NCI-H2029 (cell line): ENCODE results near the gene RMND5B.
"Not testable (repeated sequence)": the region's sequence is repeated elsewhere in the genome, so short reads cannot be mapped to it uniquely, and the experiment has no call there.

Experiments
- DNase-seq: peaks from one replicate; lab custom pipeline; 2025; lab: John Stamatoyannopoulos, UW

Gene RMND5B

GRCh38 chr5:178170455-178170854 lies 39.6 kb downstream of the RMND5B start:
- no peak for DNase-seq

GRCh38 chr5:178174456-178174855 lies 43.6 kb downstream of the RMND5B start:
- no peak for DNase-seq

- no peak for DNase-seq
Measured at GRCh38 chr5:178176791-178177190, 46.0 kb downstream of the RMND5B start.

- no peak for DNase-seq
Measured at GRCh38 chr5:178177569-178177968, 46.8 kb downstream of the RMND5B start.

GRCh38 chr5:178180141-178180863 lies 49.5 kb downstream of the RMND5B start:
- peak; percentile 19 for DNase-seq

- DNase-seq, result no peak
Measured at GRCh38 chr5:178182158-178182876, 51.5 kb downstream of the RMND5B start.

GRCh38 chr5:178186427-178186826 lies 55.6 kb downstream of the RMND5B start:
- DNase-seq, result no peak

- DNase-seq, result no peak
Measured at GRCh38 chr5:178187014-178187413, 56.2 kb downstream of the RMND5B start, which contains the start of gene GMCL2. Gene GMCL2 (minus strand): TSS chr5:178187371. CDS start chr5:178187299, 72 bp downstream.

GRCh38 chr5:178189433-178189832 lies 58.6 kb downstream of the RMND5B start:
- no peak for DNase-seq

- DNase-seq, result no peak
Measured at GRCh38 chr5:178191661-178192060, 60.8 kb downstream of the RMND5B start.

GRCh38 chr5:178192244-178192643 lies 61.4 kb downstream of the RMND5B start:
- DNase-seq, result peak; percentile 33

GRCh38 chr5:178192787-178193186 lies 62.0 kb downstream of the RMND5B start:
- no peak for DNase-seq

- no peak for DNase-seq
Measured at GRCh38 chr5:178193251-178193809, 62.5 kb downstream of the RMND5B start.

GRCh38 chr5:178194026-178194425 lies 63.2 kb downstream of the RMND5B start:
- no peak for DNase-seq

GRCh38 chr5:178196281-178196812 lies 65.5 kb downstream of the RMND5B start:
- no peak for DNase-seq

GRCh38 chr5:178196986-178197385 lies 66.2 kb downstream of the RMND5B start:
- DNase-seq, result no peak

GRCh38 chr5:178198151-178198550 lies 67.3 kb downstream of the RMND5B start:
- DNase-seq, result not testable (repeated sequence)

- no peak for DNase-seq
Measured at GRCh38 chr5:178198706-178199105, 67.9 kb downstream of the RMND5B start.

- no peak for DNase-seq
Measured at GRCh38 chr5:178199581-178200434, 69.0 kb downstream of the RMND5B start.
